A673 (cell line): Measurements from ENCODE around the gene VWF.
"Not testable (repeated sequence)": the region's sequence is repeated elsewhere in the genome, so short reads cannot be mapped to it uniquely, and the experiment has no call there.

Experiments
- EZH2 ChIP-seq: fragments of 200-600 bp; sonication (generic); IDR thresholded peaks from 2 replicates; pipeline ENCODE4 v1.6.1; 2017; ENCODE audit warnings: borderline replicate concordance, low read depth, mild to moderate bottlenecking, mixed read lengths, antibody characterized with exemption, low read length; ENCODE audit not compliant: poor library complexity, severe bottlenecking
- TF ChIP-seq, protein P1 (sequence below): fragments of 300-800, 200-600 bp; sonication (generic); conservative IDR thresholded peaks from 2 replicates; pipeline ENCODE4 v1.5.1; 2017; ENCODE audit warnings: low read depth, mild to moderate bottlenecking, antibody characterized with exemption, low read length, moderate library complexity, mixed read lengths

DNA sequence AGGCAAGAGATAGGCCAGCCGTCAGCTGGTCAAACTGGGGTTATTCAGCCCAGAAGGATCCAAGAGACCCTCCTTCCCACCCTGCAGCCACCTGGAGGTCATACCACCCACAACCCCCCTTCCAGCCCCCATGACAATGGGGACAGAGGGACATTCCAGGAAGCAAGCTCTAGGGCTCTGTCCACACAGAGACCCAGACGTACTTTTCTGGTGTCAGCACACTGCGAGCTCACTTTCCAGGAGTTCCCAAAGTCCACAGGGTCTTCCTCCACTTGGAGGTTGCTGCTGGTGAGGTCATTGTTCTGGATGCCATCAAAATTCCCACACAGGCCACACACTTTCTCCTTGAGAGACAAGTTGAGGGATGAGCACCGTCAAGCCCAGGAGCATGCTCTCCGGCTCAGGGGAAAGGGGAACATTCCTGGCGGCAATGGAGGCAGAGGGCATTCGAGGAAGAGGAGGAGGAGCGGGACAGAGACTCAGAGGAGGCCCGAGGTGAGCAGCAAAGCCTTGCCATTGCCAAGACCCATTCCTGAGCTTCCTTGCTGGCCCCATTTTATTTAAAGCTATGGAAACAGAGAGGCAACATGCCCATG, 98.7 kb downstream of the VWF start:
- TF ChIP-seq, protein P1, sequence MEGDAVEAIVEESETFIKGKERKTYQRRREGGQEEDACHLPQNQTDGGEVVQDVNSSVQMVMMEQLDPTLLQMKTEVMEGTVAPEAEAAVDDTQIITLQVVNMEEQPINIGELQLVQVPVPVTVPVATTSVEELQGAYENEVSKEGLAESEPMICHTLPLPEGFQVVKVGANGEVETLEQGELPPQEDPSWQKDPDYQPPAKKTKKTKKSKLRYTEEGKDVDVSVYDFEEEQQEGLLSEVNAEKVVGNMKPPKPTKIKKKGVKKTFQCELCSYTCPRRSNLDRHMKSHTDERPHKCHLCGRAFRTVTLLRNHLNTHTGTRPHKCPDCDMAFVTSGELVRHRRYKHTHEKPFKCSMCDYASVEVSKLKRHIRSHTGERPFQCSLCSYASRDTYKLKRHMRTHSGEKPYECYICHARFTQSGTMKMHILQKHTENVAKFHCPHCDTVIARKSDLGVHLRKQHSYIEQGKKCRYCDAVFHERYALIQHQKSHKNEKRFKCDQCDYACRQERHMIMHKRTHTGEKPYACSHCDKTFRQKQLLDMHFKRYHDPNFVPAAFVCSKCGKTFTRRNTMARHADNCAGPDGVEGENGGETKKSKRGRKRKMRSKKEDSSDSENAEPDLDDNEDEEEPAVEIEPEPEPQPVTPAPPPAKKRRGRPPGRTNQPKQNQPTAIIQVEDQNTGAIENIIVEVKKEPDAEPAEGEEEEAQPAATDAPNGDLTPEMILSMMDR, result not testable (repeated sequence)
- TF ChIP-seq EZH2, result not testable (repeated sequence)
